Measurements from ENCODE around the gene MNAT1. TPM values are rescaled to one million over a fixed set of nuclear protein-coding genes. Genes with fewer than 3 reads are reported as not detected.
"Not testable (repeated sequence)": the region's sequence is repeated elsewhere in the genome, so short reads cannot be mapped to it uniquely, and the experiment has no call there.

The MNAT1 gene
- total RNA-seq, 1 experiment from 2014 or later = 44.6 TPM

- H3K9me3 Mint-ChIP-seq (ENCODE audit: low read depth, unreplicated experiment) = peaks cover 2% of the 10 kb centered on the region
These were observed 111.0 kb downstream of the MNAT1 start for GRCh38 chr14:60845523-60845922.

GRCh38 chr14:60848066-60848465 lies 113.5 kb downstream of the MNAT1 start:
- peaks cover 5% of the 10 kb centered on the region for H3K9me3 Mint-ChIP-seq (ENCODE audit: low read depth, unreplicated experiment)
- BruUV-seq (replicated peaks) = no TSS peak
- intact Hi-C loops (cut with micrococcal nuclease; ENCODE audit: unreplicated experiment) = no loop called here
- peaks cover 5% of the 10 kb centered on the region for H3K36me3 Mint-ChIP-seq (ENCODE audit: insufficient read depth, unreplicated experiment)
- CTCF ChIA-PET = no interaction called here
- H3K4me3 Mint-ChIP-seq (ENCODE audit: low read depth, unreplicated experiment) = no peak overlapping the region
- no peaks in the 10 kb centered on the region for H3K27me3 Mint-ChIP-seq (ENCODE audit: unreplicated experiment)
- TF ChIP-seq CTCF (IDR thresholded peaks at IDR 0.05; ENCODE audit: unreplicated experiment) = no peak
- H3K4me1 Mint-ChIP-seq (ENCODE audit: low read depth, unreplicated experiment) = no peaks in the 10 kb centered on the region
- no peak for DNase-seq
- H3K27ac Mint-ChIP-seq (ENCODE audit: unreplicated experiment) = no peak overlapping the region

More at GRCh38 chr14:60845523-60845922, 111.0 kb downstream of the MNAT1 start:
- no TSS peak for BruUV-seq (replicated peaks)
- intact Hi-C loops (cut with micrococcal nuclease; ENCODE audit: unreplicated experiment) = no loop called here
- no peak for DNase-seq
- no peak overlapping the region for H3K27ac Mint-ChIP-seq (ENCODE audit: unreplicated experiment)
- no peak for TF ChIP-seq CTCF (IDR thresholded peaks at IDR 0.05; ENCODE audit: unreplicated experiment)
- no peaks in the 10 kb centered on the region for H3K27me3 Mint-ChIP-seq (ENCODE audit: unreplicated experiment)
- CTCF ChIA-PET = no interaction called here
- H3K4me3 Mint-ChIP-seq (ENCODE audit: low read depth, unreplicated experiment) = no peak overlapping the region
- H3K4me1 Mint-ChIP-seq (ENCODE audit: low read depth, unreplicated experiment) = no peaks in the 10 kb centered on the region
- peaks cover 5% of the 10 kb centered on the region for H3K36me3 Mint-ChIP-seq (ENCODE audit: insufficient read depth, unreplicated experiment)

GRCh38 chr14:60851692-60852091 lies 117.1 kb downstream of the MNAT1 start:
- H3K27me3 Mint-ChIP-seq (ENCODE audit: unreplicated experiment); intact Hi-C loops (cut with micrococcal nuclease; ENCODE audit: unreplicated experiment); DNase-seq; H3K4me3 Mint-ChIP-seq (ENCODE audit: low read depth, unreplicated experiment); H3K27ac Mint-ChIP-seq (ENCODE audit: unreplicated experiment); H3K36me3 Mint-ChIP-seq (ENCODE audit: insufficient read depth, unreplicated experiment); BruUV-seq (replicated peaks); H3K9me3 Mint-ChIP-seq (ENCODE audit: low read depth, unreplicated experiment); H3K4me1 Mint-ChIP-seq (ENCODE audit: low read depth, unreplicated experiment): not testable (repeated sequence)
- CTCF ChIA-PET = interaction anchor here (0.6 kb wide), 1 partner anchor 353 kb away, joined by 3 read pairs; no protein-coding TSS in a partner anchor

- Mint-ChIP-seq H3K4me3 (ENCODE audit: low read depth, unreplicated experiment) (no peak overlapping the region), H3K9me3 (ENCODE audit: low read depth, unreplicated experiment) (peaks cover 5% of the 10 kb centered on the region), H3K4me1 (ENCODE audit: low read depth, unreplicated experiment) (peaks cover 7% of the 10 kb centered on the region), H3K27me3 (ENCODE audit: unreplicated experiment) (no peaks in the 10 kb centered on the region), H3K36me3 (ENCODE audit: insufficient read depth, unreplicated experiment) (no peaks in the 10 kb centered on the region), H3K27ac (ENCODE audit: unreplicated experiment) (no peak overlapping the region)
- DNase-seq = no peak
- no TSS peak for BruUV-seq (replicated peaks)
- intact Hi-C loops (cut with micrococcal nuclease; ENCODE audit: unreplicated experiment) = no loop called here
- CTCF ChIA-PET = interaction anchor here (0.6 to 1.0 kb wide), 2 partner anchors 45 to 128 kb away, joined by 4 to 6 read pairs; no protein-coding TSS in a partner anchor
- no peak for TF ChIP-seq CTCF (IDR thresholded peaks at IDR 0.05; ENCODE audit: unreplicated experiment)
These were observed 121.5 kb downstream of the MNAT1 start for GRCh38 chr14:60856111-60856510.

- Mint-ChIP-seq H3K4me3 (ENCODE audit: low read depth, unreplicated experiment) (no peak overlapping the region), H3K27me3 (ENCODE audit: unreplicated experiment) (no peaks in the 10 kb centered on the region), H3K27ac (ENCODE audit: unreplicated experiment) (no peak overlapping the region), H3K36me3 (ENCODE audit: insufficient read depth, unreplicated experiment) (peaks cover 11% of the 10 kb centered on the region), H3K9me3 (ENCODE audit: low read depth, unreplicated experiment) (peaks cover 3% of the 10 kb centered on the region), H3K4me1 (ENCODE audit: low read depth, unreplicated experiment) (peaks cover 33% of the 10 kb centered on the region)
- no peak for TF ChIP-seq CTCF (IDR thresholded peaks at IDR 0.05; ENCODE audit: unreplicated experiment)
- BruUV-seq (replicated peaks) = no TSS peak
- CTCF ChIA-PET = no interaction called here
- intact Hi-C loops (cut with micrococcal nuclease; ENCODE audit: unreplicated experiment) = no loop called here
- no peak for DNase-seq
These were observed 125.0 kb downstream of the MNAT1 start for GRCh38 chr14:60859525-60859924.
